K562 (cell line): ENCODE measurements around the gene FAM174C. TPM values are rescaled to one million over a fixed set of nuclear protein-coding genes. Genes with fewer than 3 reads are reported as not detected.

Source experiments
- BDP1 ChIP-seq: IDR thresholded peaks from 3 replicates; pipeline ENCODE4 v1.6.1; 2011; ENCODE audit not compliant: insufficient read length, insufficient read depth
- FOS ChIP-seq: IDR thresholded peaks from 3 replicates; pipeline ENCODE4 v1.6.1; 2011; ENCODE audit not compliant: insufficient read length; ENCODE audit errors: extremely low read depth
- JUND ChIP-seq, 2 experiments: IDR thresholded peaks; 2 replicates in 1 of 2; 3 replicates in 1 of 2; pipeline ENCODE4 v1.6.1; 2011; ENCODE audit warnings: borderline replicate concordance in 2 of 2, low read depth in 2 of 2, low read length in 2 of 2, improper control_type of control experiment in 1 of 2, missing biosample characterization in 1 of 2, missing genetic modification characterization in 1 of 2, missing genetic modification reagents in 1 of 2
- MEF2A ChIP-seq: IDR thresholded peaks from 2 replicates; pipeline ENCODE4 v1.6.1; 2011; ENCODE audit warnings: low read depth, mild to moderate bottlenecking, low read length, moderate library complexity; ENCODE audit not compliant: control insufficient read depth
- MXI1 ChIP-seq: IDR thresholded peaks from 2 replicates; pipeline ENCODE4 v1.6.1; 2011; ENCODE audit warnings: low read depth, mild to moderate bottlenecking, improper control_type of control experiment, low read length
- SIX5 ChIP-seq, 2 experiments: IDR thresholded peaks; 2 replicates each; pipeline ENCODE4 v1.6.1; 2011; ENCODE audit warnings: low read length in 2 of 2, borderline replicate concordance in 1 of 2, low read depth in 1 of 2, mild to moderate bottlenecking in 1 of 2, moderate library complexity in 1 of 2; ENCODE audit not compliant: insufficient read depth in 1 of 2
- YY1 ChIP-seq, 3 experiments: IDR thresholded peaks; 2 replicates each; pipeline ENCODE4 v1.6.1; 2011; ENCODE audit warnings: low read length in 2 of 3, mild to moderate bottlenecking in 2 of 3, moderate library complexity in 2 of 3, borderline replicate concordance in 1 of 3, control low read depth in 1 of 3, low read depth in 1 of 3; ENCODE audit not compliant: insufficient read depth in 3 of 3, insufficient replicate concordance in 2 of 3, control insufficient read depth in 1 of 3, insufficient read length in 1 of 3; ENCODE audit errors: extremely low read depth in 1 of 3
- polyA plus RNA-seq, 8 experiments: library from polyadenylated mRNA; depleted of rRNA in 4 of 8; stranded (reverse) in 5 of 8; unstranded in 3 of 8; fragments of >200 nt; fragmentation: Nextera tagmentation in 2 of 8; fragmentation: Illumina TruSeq in 1 of 8; extraction: Ambion mirVana in 2 of 8; extraction: Trizol in 1 of 8; gene quantifications; 2 replicates each; pipeline versions ENCODE4 v1.2.1 to v1.2.3, GENCODE V29; 2011 to 2014; ENCODE audit warnings: inconsistent platforms in 1 of 8, missing spikeins in 1 of 8
- total RNA-seq, 7 experiments: library from RNA; depleted of rRNA in 6 of 7; stranded (reverse); fragments of >200 nt in 6 of 7; fragmentation: Illumina TruSeq in 2 of 7; extraction: Trizol in 2 of 7; gene quantifications; 2 replicates each; pipeline versions ENCODE4 v1.2.1 to v1.2.3, GENCODE V29; 2011 to 2021; ENCODE audit warnings: low replicate concordance in 1 of 7
- TF ChIP-seq, protein P1 (sequence below): fragments of 200-600 bp; sonication (generic); IDR thresholded peaks from one replicate; pipeline ENCODE4 v1.6.1; 2012; ENCODE audit warnings: mild to moderate bottlenecking, low read depth, low read length, inconsistent platforms
- TF ChIP-seq, protein P2 (sequence below): fragments of 250-450 bp; sonication (Bioruptor Pico); IDR thresholded peaks from 2 replicates; pipeline ENCODE4 v1.8.0; 2022; ENCODE audit warnings: inconsistent platforms
- TF ChIP-seq, protein P3 (sequence below), 2 experiments: IDR thresholded peaks; 2 replicates each; pipeline ENCODE4 v1.6.1; 2011; ENCODE audit warnings: borderline replicate concordance in 1 of 2, control low read depth in 1 of 2, low read depth in 1 of 2, low read length in 1 of 2, mild to moderate bottlenecking in 1 of 2, mixed read lengths in 1 of 2, moderate library complexity in 1 of 2; ENCODE audit not compliant: insufficient read depth in 1 of 2, insufficient read length in 1 of 2, poor library complexity in 1 of 2, severe bottlenecking in 1 of 2; ENCODE audit errors: extremely low read depth in 1 of 2

Gene FAM174C
- total and polyA plus RNA-seq, 9 of the 15 experiments (the other 6 are each of a cell fraction or from before 2014, with no cell fraction given): 0.66 to 89.6 (median 20.3) TPM

DNA sequence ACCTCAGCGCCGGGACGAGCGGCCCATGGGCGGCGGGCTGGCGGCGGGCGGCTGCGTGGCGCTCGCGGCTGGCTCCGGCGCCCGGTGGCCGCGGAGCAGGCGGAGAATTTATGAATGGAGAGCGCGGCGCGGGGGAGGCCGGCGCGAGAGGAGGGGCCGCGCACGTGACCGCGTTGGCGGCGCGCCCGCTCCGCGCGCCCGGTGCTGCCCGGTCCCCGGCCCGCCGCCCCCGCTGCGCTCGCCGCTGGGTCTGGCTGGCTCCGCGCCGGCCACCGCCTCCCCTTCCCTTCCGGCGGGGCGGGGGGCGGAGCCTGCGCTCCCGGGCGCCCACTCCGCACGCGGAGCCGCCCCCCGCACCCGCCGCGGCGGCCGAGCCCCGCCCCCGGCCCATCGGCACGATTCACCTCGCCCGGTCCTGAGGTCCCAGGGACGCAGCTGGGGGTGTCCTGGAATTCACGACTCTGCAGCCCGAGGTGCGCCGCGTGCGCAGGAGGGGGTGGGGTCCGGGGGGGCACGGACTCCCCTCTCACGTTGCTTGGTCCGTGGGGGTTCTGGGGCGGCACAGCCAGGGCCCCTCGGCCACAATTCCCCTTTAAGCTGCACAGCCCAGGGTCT is 37.5 kb upstream of the FAM174C start, which contains the start of gene CBARP (continued):
- TF ChIP-seq, protein P1, sequence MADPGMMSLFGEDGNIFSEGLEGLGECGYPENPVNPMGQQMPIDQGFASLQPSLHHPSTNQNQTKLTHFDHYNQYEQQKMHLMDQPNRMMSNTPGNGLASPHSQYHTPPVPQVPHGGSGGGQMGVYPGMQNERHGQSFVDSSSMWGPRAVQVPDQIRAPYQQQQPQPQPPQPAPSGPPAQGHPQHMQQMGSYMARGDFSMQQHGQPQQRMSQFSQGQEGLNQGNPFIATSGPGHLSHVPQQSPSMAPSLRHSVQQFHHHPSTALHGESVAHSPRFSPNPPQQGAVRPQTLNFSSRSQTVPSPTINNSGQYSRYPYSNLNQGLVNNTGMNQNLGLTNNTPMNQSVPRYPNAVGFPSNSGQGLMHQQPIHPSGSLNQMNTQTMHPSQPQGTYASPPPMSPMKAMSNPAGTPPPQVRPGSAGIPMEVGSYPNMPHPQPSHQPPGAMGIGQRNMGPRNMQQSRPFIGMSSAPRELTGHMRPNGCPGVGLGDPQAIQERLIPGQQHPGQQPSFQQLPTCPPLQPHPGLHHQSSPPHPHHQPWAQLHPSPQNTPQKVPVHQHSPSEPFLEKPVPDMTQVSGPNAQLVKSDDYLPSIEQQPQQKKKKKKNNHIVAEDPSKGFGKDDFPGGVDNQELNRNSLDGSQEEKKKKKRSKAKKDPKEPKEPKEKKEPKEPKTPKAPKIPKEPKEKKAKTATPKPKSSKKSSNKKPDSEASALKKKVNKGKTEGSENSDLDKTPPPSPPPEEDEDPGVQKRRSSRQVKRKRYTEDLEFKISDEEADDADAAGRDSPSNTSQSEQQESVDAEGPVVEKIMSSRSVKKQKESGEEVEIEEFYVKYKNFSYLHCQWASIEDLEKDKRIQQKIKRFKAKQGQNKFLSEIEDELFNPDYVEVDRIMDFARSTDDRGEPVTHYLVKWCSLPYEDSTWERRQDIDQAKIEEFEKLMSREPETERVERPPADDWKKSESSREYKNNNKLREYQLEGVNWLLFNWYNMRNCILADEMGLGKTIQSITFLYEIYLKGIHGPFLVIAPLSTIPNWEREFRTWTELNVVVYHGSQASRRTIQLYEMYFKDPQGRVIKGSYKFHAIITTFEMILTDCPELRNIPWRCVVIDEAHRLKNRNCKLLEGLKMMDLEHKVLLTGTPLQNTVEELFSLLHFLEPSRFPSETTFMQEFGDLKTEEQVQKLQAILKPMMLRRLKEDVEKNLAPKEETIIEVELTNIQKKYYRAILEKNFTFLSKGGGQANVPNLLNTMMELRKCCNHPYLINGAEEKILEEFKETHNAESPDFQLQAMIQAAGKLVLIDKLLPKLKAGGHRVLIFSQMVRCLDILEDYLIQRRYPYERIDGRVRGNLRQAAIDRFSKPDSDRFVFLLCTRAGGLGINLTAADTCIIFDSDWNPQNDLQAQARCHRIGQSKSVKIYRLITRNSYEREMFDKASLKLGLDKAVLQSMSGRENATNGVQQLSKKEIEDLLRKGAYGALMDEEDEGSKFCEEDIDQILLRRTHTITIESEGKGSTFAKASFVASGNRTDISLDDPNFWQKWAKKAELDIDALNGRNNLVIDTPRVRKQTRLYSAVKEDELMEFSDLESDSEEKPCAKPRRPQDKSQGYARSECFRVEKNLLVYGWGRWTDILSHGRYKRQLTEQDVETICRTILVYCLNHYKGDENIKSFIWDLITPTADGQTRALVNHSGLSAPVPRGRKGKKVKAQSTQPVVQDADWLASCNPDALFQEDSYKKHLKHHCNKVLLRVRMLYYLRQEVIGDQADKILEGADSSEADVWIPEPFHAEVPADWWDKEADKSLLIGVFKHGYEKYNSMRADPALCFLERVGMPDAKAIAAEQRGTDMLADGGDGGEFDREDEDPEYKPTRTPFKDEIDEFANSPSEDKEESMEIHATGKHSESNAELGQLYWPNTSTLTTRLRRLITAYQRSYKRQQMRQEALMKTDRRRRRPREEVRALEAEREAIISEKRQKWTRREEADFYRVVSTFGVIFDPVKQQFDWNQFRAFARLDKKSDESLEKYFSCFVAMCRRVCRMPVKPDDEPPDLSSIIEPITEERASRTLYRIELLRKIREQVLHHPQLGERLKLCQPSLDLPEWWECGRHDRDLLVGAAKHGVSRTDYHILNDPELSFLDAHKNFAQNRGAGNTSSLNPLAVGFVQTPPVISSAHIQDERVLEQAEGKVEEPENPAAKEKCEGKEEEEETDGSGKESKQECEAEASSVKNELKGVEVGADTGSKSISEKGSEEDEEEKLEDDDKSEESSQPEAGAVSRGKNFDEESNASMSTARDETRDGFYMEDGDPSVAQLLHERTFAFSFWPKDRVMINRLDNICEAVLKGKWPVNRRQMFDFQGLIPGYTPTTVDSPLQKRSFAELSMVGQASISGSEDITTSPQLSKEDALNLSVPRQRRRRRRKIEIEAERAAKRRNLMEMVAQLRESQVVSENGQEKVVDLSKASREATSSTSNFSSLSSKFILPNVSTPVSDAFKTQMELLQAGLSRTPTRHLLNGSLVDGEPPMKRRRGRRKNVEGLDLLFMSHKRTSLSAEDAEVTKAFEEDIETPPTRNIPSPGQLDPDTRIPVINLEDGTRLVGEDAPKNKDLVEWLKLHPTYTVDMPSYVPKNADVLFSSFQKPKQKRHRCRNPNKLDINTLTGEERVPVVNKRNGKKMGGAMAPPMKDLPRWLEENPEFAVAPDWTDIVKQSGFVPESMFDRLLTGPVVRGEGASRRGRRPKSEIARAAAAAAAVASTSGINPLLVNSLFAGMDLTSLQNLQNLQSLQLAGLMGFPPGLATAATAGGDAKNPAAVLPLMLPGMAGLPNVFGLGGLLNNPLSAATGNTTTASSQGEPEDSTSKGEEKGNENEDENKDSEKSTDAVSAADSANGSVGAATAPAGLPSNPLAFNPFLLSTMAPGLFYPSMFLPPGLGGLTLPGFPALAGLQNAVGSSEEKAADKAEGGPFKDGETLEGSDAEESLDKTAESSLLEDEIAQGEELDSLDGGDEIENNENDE: no peak
- TF ChIP-seq BDP1 (no peak), MEF2A (no peak), FOS (no peak), JUND (IDR thresholded peaks at IDR 0.05; ENCODE audit: borderline replicate concordance, low read depth, low read length) (no peak), JUND (tag; IDR thresholded peaks at IDR 0.05; ENCODE audit: borderline replicate concordance, low read depth, low read length) (no peak), MXI1 (no peak), SIX5 (IDR thresholded peaks at IDR 0.05; ENCODE audit: borderline replicate concordance in 1 of 2, insufficient read depth in 1 of 2, low read depth in 1 of 2, low read length in 2 of 2) (no peak), YY1 (IDR thresholded peaks at IDR 0.05; ENCODE audit: borderline replicate concordance in 1 of 3, control insufficient read depth in 1 of 3, extremely low read depth in 1 of 3, insufficient read depth in 3 of 3, insufficient read length in 1 of 3, insufficient replicate concordance in 2 of 3, low read depth in 1 of 3, low read length in 2 of 3) (no peak)
- TF ChIP-seq, protein P2, sequence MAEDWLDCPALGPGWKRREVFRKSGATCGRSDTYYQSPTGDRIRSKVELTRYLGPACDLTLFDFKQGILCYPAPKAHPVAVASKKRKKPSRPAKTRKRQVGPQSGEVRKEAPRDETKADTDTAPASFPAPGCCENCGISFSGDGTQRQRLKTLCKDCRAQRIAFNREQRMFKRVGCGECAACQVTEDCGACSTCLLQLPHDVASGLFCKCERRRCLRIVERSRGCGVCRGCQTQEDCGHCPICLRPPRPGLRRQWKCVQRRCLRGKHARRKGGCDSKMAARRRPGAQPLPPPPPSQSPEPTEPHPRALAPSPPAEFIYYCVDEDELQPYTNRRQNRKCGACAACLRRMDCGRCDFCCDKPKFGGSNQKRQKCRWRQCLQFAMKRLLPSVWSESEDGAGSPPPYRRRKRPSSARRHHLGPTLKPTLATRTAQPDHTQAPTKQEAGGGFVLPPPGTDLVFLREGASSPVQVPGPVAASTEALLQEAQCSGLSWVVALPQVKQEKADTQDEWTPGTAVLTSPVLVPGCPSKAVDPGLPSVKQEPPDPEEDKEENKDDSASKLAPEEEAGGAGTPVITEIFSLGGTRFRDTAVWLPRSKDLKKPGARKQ (CRISPR knock-in tag): no peak
- TF ChIP-seq, protein P3, sequence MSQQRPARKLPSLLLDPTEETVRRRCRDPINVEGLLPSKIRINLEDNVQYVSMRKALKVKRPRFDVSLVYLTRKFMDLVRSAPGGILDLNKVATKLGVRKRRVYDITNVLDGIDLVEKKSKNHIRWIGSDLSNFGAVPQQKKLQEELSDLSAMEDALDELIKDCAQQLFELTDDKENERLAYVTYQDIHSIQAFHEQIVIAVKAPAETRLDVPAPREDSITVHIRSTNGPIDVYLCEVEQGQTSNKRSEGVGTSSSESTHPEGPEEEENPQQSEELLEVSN (IDR thresholded peaks at IDR 0.05; ENCODE audit: borderline replicate concordance in 1 of 2, extremely low read depth in 1 of 2, insufficient read depth in 1 of 2, insufficient read length in 1 of 2, low read depth in 1 of 2, low read length in 1 of 2, poor library complexity in 1 of 2, severe bottlenecking in 1 of 2): peak in 1 of 2 experiments; percentile 50
